Measurements from ENCODE around the gene SORT1. TPM values are rescaled to one million over a fixed set of nuclear protein-coding genes. Genes with fewer than 3 reads are reported as not detected.
"Not testable (repeated sequence)": the region's sequence is repeated elsewhere in the genome, so short reads cannot be mapped to it uniquely, and the experiment has no call there.

The SORT1 gene
- total RNA-seq, 1 donor from 2014 or later = 18.4 TPM

- DNase-seq (ENCODE audit: low read depth, low spot score) = no peak
These were observed 16.1 kb downstream of the SORT1 start for GRCh38 chr1:109381573-109381972.

- DNase-seq (ENCODE audit: low read depth, low spot score) = no peak
These were observed 17.8 kb downstream of the SORT1 start for GRCh38 chr1:109379907-109380306.

DNA sequence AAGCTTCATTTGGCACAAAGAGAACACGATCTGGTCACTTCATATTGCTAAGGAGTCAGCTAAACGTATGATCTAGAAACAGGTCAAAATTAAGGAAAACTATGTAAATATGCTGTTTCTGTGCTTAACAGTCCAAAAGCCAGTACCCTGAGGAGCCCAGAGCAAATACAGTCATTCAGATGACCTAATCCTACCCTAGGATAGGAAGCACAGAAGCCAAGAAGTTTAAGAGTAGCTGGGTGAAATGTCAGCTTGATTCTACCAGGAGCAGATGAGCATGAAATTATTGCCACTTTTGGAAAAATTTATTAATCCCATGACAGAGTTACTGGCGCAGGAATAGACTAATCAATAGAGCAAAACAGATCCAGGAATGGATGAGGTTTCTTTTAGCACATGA, 18.3 kb downstream of the SORT1 start:
- DNase-seq (ENCODE audit: low read depth, low spot score) = no peak

DNA sequence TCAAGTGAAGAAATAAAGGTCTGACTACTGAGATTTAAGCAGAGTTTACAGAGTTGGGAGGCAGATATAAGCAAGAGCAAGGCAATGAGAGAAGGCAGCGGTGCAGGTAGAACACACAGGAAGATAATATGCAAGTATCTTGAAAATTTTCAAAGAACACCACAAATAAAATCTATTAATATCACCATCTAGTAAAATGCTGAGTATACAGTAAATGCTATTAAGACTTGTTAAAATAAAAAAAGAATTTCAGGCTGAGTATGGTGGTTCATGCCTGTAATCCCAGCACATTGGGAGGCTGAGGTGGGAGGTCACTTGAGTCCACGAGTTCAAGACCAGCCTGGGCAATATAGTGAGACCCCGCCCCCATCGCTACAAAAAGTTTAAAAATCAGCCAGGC, 20.0 kb downstream of the SORT1 start:
- DNase-seq (ENCODE audit: low read depth, low spot score) = no peak

DNA sequence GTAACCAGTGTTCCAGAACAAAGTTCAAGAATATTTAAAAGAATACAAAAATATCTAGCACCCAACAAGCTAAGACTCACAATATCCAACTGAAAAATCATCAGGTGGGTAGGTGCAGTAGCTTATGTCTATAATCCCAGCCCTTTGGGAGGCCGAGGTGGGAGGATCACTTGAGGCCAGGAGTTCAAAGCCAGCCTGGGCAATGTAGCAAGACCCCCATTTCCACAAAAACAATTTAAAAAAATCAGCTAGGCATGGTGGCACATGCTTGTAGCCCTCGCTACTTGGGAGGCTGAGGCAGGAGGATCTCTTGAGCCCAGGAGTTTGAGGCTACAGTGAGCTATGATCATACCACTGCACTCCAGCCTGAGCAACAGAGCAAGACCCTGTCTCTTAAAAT, 24.0 kb downstream of the SORT1 start:
- not testable (repeated sequence) for DNase-seq (ENCODE audit: low read depth, low spot score)

GRCh38 chr1:109373126-109373525, 24.6 kb downstream of the SORT1 start:
- no peak for DNase-seq (ENCODE audit: low read depth, low spot score)

GRCh38 chr1:109372281-109372680, 25.4 kb downstream of the SORT1 start:
- no peak for DNase-seq (ENCODE audit: low read depth, low spot score)

- no peak for DNase-seq (ENCODE audit: low read depth, low spot score)
These were observed 26.4 kb downstream of the SORT1 start for GRCh38 chr1:109371341-109371739.

DNA sequence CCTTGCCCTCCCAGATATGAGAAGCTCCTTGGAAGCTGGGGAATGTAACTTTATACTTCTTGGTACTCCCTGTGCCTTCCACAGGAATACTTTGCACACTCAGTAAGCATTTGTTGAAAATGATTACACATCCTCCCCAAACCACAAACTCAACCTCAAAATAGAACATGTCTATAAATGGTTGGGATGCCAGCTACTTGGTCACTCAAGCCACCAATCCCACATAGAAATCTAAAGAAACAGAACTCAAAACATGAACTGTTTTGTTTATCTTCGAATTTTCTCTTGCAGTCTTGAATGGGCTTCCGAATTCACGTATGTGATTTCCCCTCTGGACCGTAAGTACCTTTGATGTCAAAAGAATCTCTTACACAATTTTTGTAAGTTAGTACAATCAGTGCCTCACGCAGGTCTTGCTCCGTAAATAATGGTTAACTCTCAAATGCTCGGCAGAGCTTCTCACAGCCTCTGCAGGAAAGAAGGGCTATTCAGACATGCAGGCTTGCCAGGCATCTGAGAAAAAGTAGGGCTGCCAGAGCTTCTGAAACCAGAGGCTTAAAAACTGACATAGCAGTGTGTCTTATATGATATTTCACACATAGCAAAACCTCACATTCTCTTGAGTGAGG, 26.9 kb downstream of the SORT1 start:
- no peak for DNase-seq (ENCODE audit: low read depth, low spot score)

DNA sequence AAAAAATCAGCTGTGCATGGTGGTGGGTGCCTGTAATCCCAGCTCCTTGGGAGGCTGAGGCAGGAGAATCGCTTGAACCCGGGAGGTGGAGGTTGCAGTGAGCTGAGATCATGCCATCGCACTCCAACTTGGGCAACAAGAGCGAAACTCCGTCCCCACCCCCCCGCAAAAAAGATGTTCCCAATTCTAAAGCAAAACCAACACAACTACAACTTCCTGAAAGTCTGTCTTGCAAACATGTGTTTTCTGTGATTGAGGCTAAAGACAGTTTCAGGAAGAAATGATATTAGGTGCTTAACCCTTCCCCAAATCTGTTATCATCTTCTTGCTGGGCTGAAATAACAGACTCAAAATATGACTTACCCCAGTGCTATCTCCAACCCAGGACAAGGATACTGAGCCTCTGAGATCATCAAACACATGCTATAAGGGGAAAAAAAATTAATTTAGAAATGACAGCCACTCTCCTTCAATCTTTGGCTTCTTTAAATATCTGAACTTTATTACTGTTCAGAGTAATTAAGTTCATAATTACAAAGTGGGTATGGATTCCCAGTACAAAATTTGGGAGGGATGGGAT, 28.5 kb downstream of the SORT1 start:
- DNase-seq (ENCODE audit: low read depth, low spot score) = no peak

- no peak for DNase-seq (ENCODE audit: low read depth, low spot score)
These were observed 29.3 kb downstream of the SORT1 start for GRCh38 chr1:109368464-109368863.

- no peak for DNase-seq (ENCODE audit: low read depth, low spot score)
These were observed 30.1 kb downstream of the SORT1 start for GRCh38 chr1:109367626-109368025.

- DNase-seq (ENCODE audit: low read depth, low spot score) = no peak
These were observed 32.0 kb downstream of the SORT1 start for GRCh38 chr1:109365642-109366204.

- no peak for DNase-seq (ENCODE audit: low read depth, low spot score)
These were observed 36.1 kb downstream of the SORT1 start for GRCh38 chr1:109361649-109362048.

GRCh38 chr1:109361069-109361468, 36.6 kb downstream of the SORT1 start:
- no peak for DNase-seq (ENCODE audit: low read depth, low spot score)

GRCh38 chr1:109357616-109358015, 40.1 kb downstream of the SORT1 start:
- DNase-seq (ENCODE audit: low read depth, low spot score) = no peak

- DNase-seq (ENCODE audit: low read depth, low spot score) = no peak
These were observed 40.8 kb downstream of the SORT1 start for GRCh38 chr1:109356915-109357314.

GRCh38 chr1:109356505-109356904, 41.2 kb downstream of the SORT1 start:
- DNase-seq (ENCODE audit: low read depth, low spot score) = no peak

- DNase-seq (ENCODE audit: low read depth, low spot score) = no peak
These were observed 42.8 kb downstream of the SORT1 start for GRCh38 chr1:109354929-109355328.

- DNase-seq (ENCODE audit: low read depth, low spot score) = no peak
These were observed 46.3 kb downstream of the SORT1 start for GRCh38 chr1:109351457-109351856.

- DNase-seq (ENCODE audit: low read depth, low spot score) = no peak
These were observed 47.1 kb downstream of the SORT1 start for GRCh38 chr1:109350655-109351054.

GRCh38 chr1:109350182-109350581, 47.5 kb downstream of the SORT1 start:
- no peak for DNase-seq (ENCODE audit: low read depth, low spot score)

- DNase-seq (ENCODE audit: low read depth, low spot score) = no peak
These were observed 50.2 kb downstream of the SORT1 start for GRCh38 chr1:109347511-109347910.

All from pulmonary artery endothelial cell (primary cell).